MM.1S (cell line): ENCODE results near the gene XYLT1.

Source experiments
- DNase-seq: peaks from one replicate; pipeline ENCODE4 v3.0.0-alpha.2; 2015
- H2AFZ ChIP-seq: fragments of 300-600 bp; sonication (generic); 2 replicates; pipeline ENCODE4 v1.6.0; 2016; ENCODE audit warnings: antibody characterized with exemption, low read length
- H3F3A ChIP-seq: fragments of 300-600 bp; sonication (generic); 2 replicates; pipeline ENCODE4 v1.6.1; 2016; ENCODE audit warnings: mild to moderate bottlenecking, antibody characterized with exemption, low read length, moderate library complexity, mixed read lengths; ENCODE audit not compliant: insufficient read depth
- H3K27ac ChIP-seq: fragments of 300-600 bp; sonication (generic); 2 replicates; pipeline ENCODE4 v1.5.1; 2016; ENCODE audit warnings: mild to moderate bottlenecking, low read length
- H3K27me3 ChIP-seq: fragments of 300-600 bp; sonication (generic); replicated peaks from 2 replicates; pipeline ENCODE4 v1.6.0; 2016; ENCODE audit warnings: low read length; ENCODE audit not compliant: insufficient read depth
- H3K36me3 ChIP-seq: fragments of 300-600 bp; sonication (generic); replicated peaks from 2 replicates; pipeline ENCODE4 v1.6.1; 2016; ENCODE audit warnings: mild to moderate bottlenecking, low read length, mixed read lengths; ENCODE audit not compliant: insufficient read depth
- H3K4me1 ChIP-seq: fragments of 300-600 bp; sonication (generic); 2 replicates; pipeline ENCODE4 v1.6.1; 2016; ENCODE audit warnings: low read length, mixed read lengths
- H3K4me2 ChIP-seq: fragments of 300-600 bp; sonication (generic); 2 replicates; pipeline ENCODE4 v1.6.0; 2016; ENCODE audit warnings: low read depth, low read length
- H3K4me3 ChIP-seq: fragments of 300-600 bp; sonication (generic); 2 replicates; pipeline ENCODE4 v1.5.1; 2016; ENCODE audit warnings: low read length, mixed read lengths
- H3K79me2 ChIP-seq: fragments of 300-600 bp; sonication (generic); 2 replicates; pipeline ENCODE4 v1.6.1; 2016; ENCODE audit warnings: mixed run types, low read length, mixed read lengths
- H3K9ac ChIP-seq: fragments of 300-600 bp; sonication (generic); 2 replicates; pipeline ENCODE4 v1.6.1; 2016; ENCODE audit warnings: low read length, mixed read lengths
- H3K9me2 ChIP-seq: fragments of 300-600 bp; sonication (generic); replicated peaks from 2 replicates; pipeline ENCODE4 v1.6.1; 2016; ENCODE audit warnings: mild to moderate bottlenecking, low read length, mixed read lengths; ENCODE audit not compliant: insufficient read depth
- H3K9me3 ChIP-seq: fragments of 300-600 bp; sonication (generic); replicated peaks from 2 replicates; pipeline ENCODE4 v1.6.1; 2016; ENCODE audit warnings: mild to moderate bottlenecking, low read length, mixed read lengths; ENCODE audit not compliant: insufficient read depth
- H4K20me1 ChIP-seq: fragments of 300-600 bp; sonication (generic); 2 replicates; pipeline ENCODE4 v1.6.1; 2016; ENCODE audit warnings: mild to moderate bottlenecking, low read length, moderate library complexity, mixed read lengths; ENCODE audit not compliant: insufficient read depth
- EZH2 ChIP-seq: fragments of 300-600 bp; sonication (generic); optimal IDR thresholded peaks from 2 replicates; pipeline ENCODE3; 2017; ENCODE audit warnings: low read depth, mild to moderate bottlenecking, antibody characterized with exemption, low read length, mixed read lengths
- EZH2phosphoT487 ChIP-seq: fragments of 300-600 bp; sonication (generic); IDR thresholded peaks from 2 replicates; pipeline ENCODE4 v1.6.1; 2018; ENCODE audit warnings: antibody characterized with exemption, low read length
- TF ChIP-seq, protein P1 (sequence below): fragments of 300-600 bp; sonication (generic); IDR thresholded peaks from 2 replicates; pipeline ENCODE4 v1.5.1; 2016; ENCODE audit warnings: antibody characterized with exemption, low read length, mixed read lengths

XYLT1 gene

DNA sequence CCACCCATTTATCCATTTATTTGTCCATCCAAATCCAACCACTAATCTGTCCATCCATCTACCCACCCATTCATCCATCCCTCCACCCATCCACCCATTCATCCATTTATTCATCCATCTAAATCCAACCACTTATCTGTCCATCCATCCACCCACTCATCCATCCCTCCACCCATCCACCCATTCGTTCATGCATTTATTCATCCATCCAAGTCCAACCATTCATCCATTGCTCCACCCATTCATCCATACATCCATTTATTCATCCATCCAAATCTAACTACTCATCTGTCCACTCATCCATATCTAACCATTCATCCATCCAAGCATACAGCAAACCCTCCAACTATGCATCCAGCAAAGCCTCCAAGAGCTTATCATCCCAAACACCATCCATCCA lies 267.3 kb downstream of the XYLT1 start:
- Histone ChIP-seq H3K79me2 (peaks cover 14% of the 10 kb centered on the region; the same call in 1 of the 2 replicates), H3F3A (no peaks in the 10 kb centered on the region), H3K4me1 (no peaks in the 10 kb centered on the region), H3K27me3 (no peaks in the 10 kb centered on the region), H2AFZ (no peak overlapping the region), H4K20me1 (no peaks in the 10 kb centered on the region), H3K4me3 (no peak overlapping the region), H3K36me3 (no peaks in the 10 kb centered on the region; the same call in 1 of the 2 replicates), H3K9me2 (no peaks in the 10 kb centered on the region), H3K9me3 (no peaks in the 10 kb centered on the region), H3K9ac (no peak overlapping the region), H3K27ac (no peak overlapping the region), H3K4me2 (no peak overlapping the region)
- TF ChIP-seq, protein P1, sequence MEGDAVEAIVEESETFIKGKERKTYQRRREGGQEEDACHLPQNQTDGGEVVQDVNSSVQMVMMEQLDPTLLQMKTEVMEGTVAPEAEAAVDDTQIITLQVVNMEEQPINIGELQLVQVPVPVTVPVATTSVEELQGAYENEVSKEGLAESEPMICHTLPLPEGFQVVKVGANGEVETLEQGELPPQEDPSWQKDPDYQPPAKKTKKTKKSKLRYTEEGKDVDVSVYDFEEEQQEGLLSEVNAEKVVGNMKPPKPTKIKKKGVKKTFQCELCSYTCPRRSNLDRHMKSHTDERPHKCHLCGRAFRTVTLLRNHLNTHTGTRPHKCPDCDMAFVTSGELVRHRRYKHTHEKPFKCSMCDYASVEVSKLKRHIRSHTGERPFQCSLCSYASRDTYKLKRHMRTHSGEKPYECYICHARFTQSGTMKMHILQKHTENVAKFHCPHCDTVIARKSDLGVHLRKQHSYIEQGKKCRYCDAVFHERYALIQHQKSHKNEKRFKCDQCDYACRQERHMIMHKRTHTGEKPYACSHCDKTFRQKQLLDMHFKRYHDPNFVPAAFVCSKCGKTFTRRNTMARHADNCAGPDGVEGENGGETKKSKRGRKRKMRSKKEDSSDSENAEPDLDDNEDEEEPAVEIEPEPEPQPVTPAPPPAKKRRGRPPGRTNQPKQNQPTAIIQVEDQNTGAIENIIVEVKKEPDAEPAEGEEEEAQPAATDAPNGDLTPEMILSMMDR: no peak
- TF ChIP-seq EZH2 (no peak), EZH2phosphoT487 (no peak)
- DNase-seq: no peak

DNA sequence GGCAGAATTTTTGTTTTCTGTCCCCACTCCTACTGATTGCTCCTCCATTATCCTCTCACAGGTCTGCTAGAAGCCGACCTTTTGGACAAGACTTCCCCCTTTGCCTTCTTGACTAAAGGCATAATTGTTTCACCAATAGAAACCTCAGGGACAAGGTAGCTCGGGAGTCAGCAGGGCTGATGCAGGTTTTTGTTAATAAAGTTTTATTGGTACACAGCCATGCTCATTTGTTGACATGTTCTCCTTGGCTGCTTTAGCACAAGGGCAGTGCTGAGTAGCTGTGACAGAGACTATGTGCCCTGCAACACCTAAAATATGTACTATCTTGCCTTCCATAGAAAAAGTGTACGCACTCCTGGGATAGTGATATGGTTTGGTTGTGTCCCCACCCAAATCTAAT lies 271.6 kb downstream of the XYLT1 start:
- Histone ChIP-seq H2AFZ (no peak overlapping the region), H3K9me3 (no peaks in the 10 kb centered on the region), H3K9me2 (no peaks in the 10 kb centered on the region), H4K20me1 (no peaks in the 10 kb centered on the region), H3K9ac (no peak overlapping the region), H3K79me2 (peaks cover 9% of the 10 kb centered on the region; the same call in 1 of the 2 replicates), H3K36me3 (no peaks in the 10 kb centered on the region; the same call in 1 of the 2 replicates), H3F3A (no peaks in the 10 kb centered on the region), H3K4me1 (no peaks in the 10 kb centered on the region), H3K4me2 (no peak overlapping the region), H3K4me3 (no peak overlapping the region), H3K27ac (no peak overlapping the region), H3K27me3 (no peaks in the 10 kb centered on the region)
- TF ChIP-seq EZH2 (no peak), EZH2phosphoT487 (no peak)
- TF ChIP-seq, protein P1: no peak
- no peak for DNase-seq

DNA sequence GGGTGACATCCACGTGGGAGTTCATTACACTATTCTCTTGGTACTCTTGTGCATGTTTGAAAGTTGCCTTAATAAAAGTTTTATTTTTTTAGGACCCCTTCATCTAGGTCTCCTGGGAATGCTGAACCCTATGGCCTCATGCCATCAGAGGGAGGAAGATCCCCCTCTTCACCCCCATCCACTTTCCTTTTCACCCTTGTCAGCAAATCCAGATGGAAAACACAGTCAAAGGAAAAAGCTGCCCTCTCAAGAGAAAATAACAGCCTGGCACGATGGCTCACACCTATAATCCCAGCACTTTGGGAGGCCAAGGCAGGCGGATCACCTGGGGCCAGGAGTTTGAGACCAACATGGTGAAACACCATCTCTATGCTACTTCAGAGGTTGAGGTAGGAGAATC lies 274.2 kb downstream of the XYLT1 start:
- Histone ChIP-seq H2AFZ (no peak overlapping the region), H3K4me1 (no peaks in the 10 kb centered on the region), H3K79me2 (no peaks in the 10 kb centered on the region), H3K27ac (no peak overlapping the region), H3K9me2 (no peaks in the 10 kb centered on the region), H3K4me3 (no peak overlapping the region), H3K36me3 (no peaks in the 10 kb centered on the region; the same call in 1 of the 2 replicates), H3F3A (no peaks in the 10 kb centered on the region), H3K9me3 (no peaks in the 10 kb centered on the region), H3K9ac (no peak overlapping the region), H3K27me3 (no peaks in the 10 kb centered on the region), H4K20me1 (no peaks in the 10 kb centered on the region), H3K4me2 (no peak overlapping the region)
- no peak for DNase-seq
- no peak for TF ChIP-seq EZH2

DNA sequence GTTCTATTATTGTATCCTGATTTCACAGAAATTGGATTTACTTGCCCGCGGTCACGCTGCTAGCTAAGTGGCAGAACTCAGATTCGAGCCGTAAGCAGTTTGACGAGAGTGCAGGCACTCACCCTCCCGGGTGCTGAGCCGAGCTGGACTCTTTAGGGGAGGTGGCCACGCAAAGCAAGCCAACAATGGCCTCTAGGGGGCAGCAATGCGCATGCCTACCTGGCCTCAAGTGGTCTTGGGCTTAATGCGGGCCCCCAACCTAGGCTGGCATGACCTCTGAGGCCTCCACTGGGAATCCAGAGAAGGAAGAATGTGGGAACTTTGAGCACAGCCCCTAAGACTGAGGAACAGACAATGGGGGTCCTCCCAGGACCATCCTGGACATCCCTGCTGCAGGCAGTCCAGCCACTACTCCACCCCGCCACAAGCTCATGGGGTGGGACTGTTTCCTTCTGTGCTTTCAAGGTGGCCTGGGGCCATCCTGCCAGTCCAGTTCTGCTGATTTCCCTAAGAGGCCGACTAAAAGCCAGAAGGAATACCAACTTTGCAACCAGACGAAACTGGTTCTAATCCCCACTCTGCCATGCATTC lies 276.5 kb downstream of the XYLT1 start:
- Histone ChIP-seq H3K9ac (no peak overlapping the region), H3K4me2 (no peak overlapping the region), H3K4me3 (no peak overlapping the region), H3K27ac (no peak overlapping the region), H2AFZ (no peak overlapping the region), H4K20me1 (no peaks in the 10 kb centered on the region), H3K4me1 (no peaks in the 10 kb centered on the region), H3K27me3 (no peaks in the 10 kb centered on the region), H3K79me2 (no peaks in the 10 kb centered on the region), H3F3A (no peaks in the 10 kb centered on the region), H3K9me2 (no peaks in the 10 kb centered on the region), H3K36me3 (no peaks in the 10 kb centered on the region; the same call in 1 of the 2 replicates), H3K9me3 (no peaks in the 10 kb centered on the region)
- TF ChIP-seq, protein P1: peak; percentile 81
- TF ChIP-seq EZH2: no peak
- DNase-seq: no peak
